HepG2 (cell line): Measurements from ENCODE around the gene CCDC142. TPM values are rescaled to one million over a fixed set of nuclear protein-coding genes. Genes with fewer than 3 reads are reported as not detected.

Experiments
- ADNP ChIP-seq: sonication (generic); formaldehyde crosslinking; IDR thresholded peaks from 2 replicates; pipeline ENCODE4 v1.4.0; 2020; ENCODE audit warnings: missing genetic modification reagents
- ATAD3A ChIP-seq: sonication (generic); formaldehyde crosslinking; IDR thresholded peaks from 2 replicates; pipeline ENCODE4 v1.4.0; 2020; ENCODE audit warnings: missing genetic modification reagents
- ATF7-NPFF ChIP-seq: sonication (generic); formaldehyde crosslinking; IDR thresholded peaks from 2 replicates; pipeline ENCODE4 v1.8.1; 2023; ENCODE audit warnings: mild to moderate bottlenecking, low read depth, missing genetic modification reagents, moderate library complexity
- CBFB ChIP-seq: sonication (generic); formaldehyde crosslinking; IDR thresholded peaks from 2 replicates; pipeline ENCODE4 v1.4.0; 2020; ENCODE audit warnings: missing genetic modification reagents
- NRL ChIP-seq: sonication (generic); formaldehyde crosslinking; IDR thresholded peaks from 2 replicates; pipeline ENCODE4 v1.5.0; 2020; ENCODE audit warnings: missing genetic modification reagents, mild to moderate bottlenecking, moderate library complexity, borderline replicate concordance
- STAT6 ChIP-seq: sonication (generic); formaldehyde crosslinking; IDR thresholded peaks from 2 replicates; pipeline ENCODE4 v1.4.0; 2020; ENCODE audit warnings: missing genetic modification reagents, mild to moderate bottlenecking, borderline replicate concordance
- TEAD2 ChIP-seq: sonication (generic); formaldehyde crosslinking; IDR thresholded peaks from 2 replicates; pipeline ENCODE4 v1.9.0; 2021; ENCODE audit warnings: missing genetic modification reagents
- TEAD3 ChIP-seq: optimal IDR thresholded peaks from 2 replicates; pipeline ENCODE3; 2016; ENCODE audit warnings: borderline replicate concordance
- TMF1 ChIP-seq: sonication (generic); formaldehyde crosslinking; IDR thresholded peaks from 2 replicates; pipeline ENCODE4 v1.8.1; 2022; ENCODE audit warnings: low read depth, missing genetic modification reagents
- ZBTB34 ChIP-seq: sonication (generic); formaldehyde crosslinking; IDR thresholded peaks from 2 replicates; pipeline ENCODE4 v1.8.0; 2022; ENCODE audit warnings: mild to moderate bottlenecking, missing genetic modification reagents
- ZBTB39 ChIP-seq: sonication (generic); formaldehyde crosslinking; IDR thresholded peaks from 2 replicates; pipeline ENCODE4 v1.5.0; 2020; ENCODE audit warnings: missing genetic modification reagents
- ZHX2 ChIP-seq, 2 experiments: sonication (generic) in 1 of 2; formaldehyde crosslinking in 1 of 2; IDR thresholded peaks; 2 replicates each; pipeline versions ENCODE4 v1.6.1 to v1.9.0; 2014 to 2022; ENCODE audit warnings: antibody characterized with exemption in 1 of 2, borderline replicate concordance in 1 of 2, inconsistent platforms in 1 of 2, low read depth in 1 of 2, missing genetic modification reagents in 1 of 2
- ZNF138 ChIP-seq: sonication (generic); formaldehyde crosslinking; IDR thresholded peaks from 2 replicates; pipeline ENCODE4 v1.5.0; 2020; ENCODE audit warnings: mild to moderate bottlenecking, low read depth, missing genetic modification reagents
- ZNF329 ChIP-seq: sonication (generic); formaldehyde crosslinking; IDR thresholded peaks from 2 replicates; pipeline ENCODE4 v1.9.0; 2021; ENCODE audit warnings: low read depth, mild to moderate bottlenecking, missing genetic modification reagents
- ZNF331 ChIP-seq: sonication (generic); formaldehyde crosslinking; IDR thresholded peaks from 2 replicates; pipeline ENCODE4 v1.4.0; 2020; ENCODE audit warnings: missing genetic modification reagents
- ZNF556 ChIP-seq: sonication (generic); formaldehyde crosslinking; IDR thresholded peaks from 2 replicates; pipeline ENCODE4 v1.4.0; 2020; ENCODE audit warnings: mild to moderate bottlenecking, missing genetic modification reagents, borderline replicate concordance
- ZNF569 ChIP-seq: sonication (generic); formaldehyde crosslinking; IDR thresholded peaks from 2 replicates; pipeline ENCODE4 v1.5.0; 2020; ENCODE audit warnings: mild to moderate bottlenecking, missing genetic modification reagents, moderate library complexity, borderline replicate concordance
- polyA plus RNA-seq, 8 experiments: library from polyadenylated mRNA; depleted of rRNA in 3 of 8; stranded (reverse) in 7 of 8; unstranded in 1 of 8; fragments of >200 nt; fragmentation: Illumina TruSeq in 4 of 8; extraction: Trizol in 4 of 8; gene quantifications; 2 replicates each; pipeline versions ENCODE4 v1.2.1 to v1.2.3, GENCODE V29; 2011 to 2016; ENCODE audit warnings: low read depth in 4 of 8, missing spikeins in 1 of 8, mixed read lengths in 1 of 8; ENCODE audit not compliant: insufficient read depth in 1 of 8
- total RNA-seq, 5 experiments: library from RNA; depleted of rRNA; stranded (reverse); fragments of >200 nt; fragmentation: Illumina TruSeq; extraction: Trizol; gene quantifications; 2 replicates each; pipeline ENCODE4 v1.2.3, GENCODE V29; 2016; ENCODE audit warnings: low read depth in 1 of 5

Gene CCDC142
- total and polyA plus RNA-seq, 2 of the 13 experiments (the other 11 are each of a cell fraction or from before 2014, with no cell fraction given) = 14.7 to 30.4 TPM

GRCh38 chr2:74457549-74458131, 25.2 kb downstream of the CCDC142 start (continued):
- TF ChIP-seq TMF1 (CRISPR knock-in tag) (peak; percentile 89; the same call in 1 of the 2 replicates), STAT6 (CRISPR knock-in tag) (no peak; the same call in 1 of the 2 replicates), TEAD2 (no peak), ZNF138 (CRISPR knock-in tag) (no peak), ZNF331 (CRISPR knock-in tag) (no peak), ZNF329 (CRISPR knock-in tag) (no peak), ZHX2 (IDR thresholded peaks at IDR 0.05; ENCODE audit: low read depth) (no peak; the same call in 1 of the 2 replicates), ZHX2 (CRISPR knock-in tag; IDR thresholded peaks at IDR 0.05; ENCODE audit: borderline replicate concordance) (peak; percentile 61; the same call in 1 of the 2 replicates), ZNF569 (CRISPR knock-in tag) (no peak; the same call in 1 of the 2 replicates), ZBTB34 (CRISPR knock-in tag) (peak; percentile 84), CBFB (CRISPR knock-in tag) (peak; percentile 49), ZBTB39 (CRISPR knock-in tag) (peak; percentile 60; the same call in 1 of the 2 replicates), ZNF556 (CRISPR knock-in tag) (no peak), TEAD3 (CRISPR knock-in tag) (no peak), NRL (CRISPR knock-in tag) (peak; percentile 73; the same call in 1 of the 2 replicates), ATAD3A (CRISPR knock-in tag) (no peak), ADNP (no peak), ATF7-NPFF (CRISPR knock-in tag) (no peak; the same call in none of the 2 replicates)
